Endothelial cell of umbilical vein (primary cell): Measurements from ENCODE around the gene ANKH. TPM values are rescaled to one million over a fixed set of nuclear protein-coding genes. Genes with fewer than 3 reads are reported as not detected.

Experiments
- BruUV-seq: library from RNA; stranded (reverse); fragments of 400-500 nt; replicated peaks from 2 replicates; lab custom pipeline; 2021; lab: Mats Ljungman, UMichigan
- CTCF ChIA-PET: fragments of 300-600, 350-600 bp; sonication (Branson Sonifier 250); formaldehyde crosslinking; loops from one replicate; lab custom pipeline; 2021; ENCODE audit warnings: antibody characterized with exemption, inconsistent platforms; lab: Charles Lee
- POLR2A ChIA-PET: fragments of 300-600, 350-600 bp; sonication (Branson Sonifier 250); formaldehyde crosslinking; loops from one replicate; lab custom pipeline; 2021; ENCODE audit warnings: antibody characterized with exemption, inconsistent platforms; lab: Charles Lee
- DNase-seq: peaks from one replicate; pipeline ENCODE4 v3.0.0-alpha.2; 2011; ENCODE audit warnings: low read depth, low spot score
- FAIRE-seq: peaks from 2 replicates; lab custom pipeline; 2011; peaks lifted over from hg19 to GRCh38; lab: Jason Lieb, UNC
- H2AFZ ChIP-seq: 2 replicates; pipeline ENCODE4 v1.6.0; 2012; ENCODE audit warnings: low read depth, low read length, control low read depth, inconsistent platforms
- H3K27ac ChIP-seq: 2 replicates; pipeline ENCODE4 v1.5.1; 2011; ENCODE audit warnings: low read depth, mild to moderate bottlenecking, control low read depth, low read length, moderate library complexity; ENCODE audit not compliant: insufficient read depth
- H3K27me3 ChIP-seq, 2 experiments: 2 replicates each; pipeline versions ENCODE4 v1.6.0 to v1.6.1; 2011; ENCODE audit warnings: low read length in 2 of 2, mixed read lengths in 1 of 2; ENCODE audit not compliant: control insufficient read depth in 2 of 2, insufficient read depth in 2 of 2
- H3K36me3 ChIP-seq, 2 experiments: 2 replicates in 1 of 2; 3 replicates in 1 of 2; pipeline ENCODE4 v1.5.1; 2011; ENCODE audit warnings: low read length in 2 of 2, mild to moderate bottlenecking in 1 of 2, moderate library complexity in 1 of 2; ENCODE audit not compliant: control insufficient read depth in 2 of 2, insufficient read depth in 2 of 2; ENCODE audit errors: extremely low read depth in 1 of 2
- H3K4me1 ChIP-seq: 3 replicates; pipeline ENCODE4 v1.5.1; 2011; ENCODE audit warnings: mild to moderate bottlenecking, low read length; ENCODE audit not compliant: control insufficient read depth, insufficient read depth; ENCODE audit errors: extremely low read depth
- H3K4me2 ChIP-seq: 2 replicates; pipeline ENCODE4 v1.6.1; 2011; ENCODE audit warnings: low read length, control low read depth, mixed read lengths; ENCODE audit not compliant: insufficient read depth
- H3K4me3 ChIP-seq, 3 experiments: fragments of 200-600 bp in 1 of 3; sonication (generic), shearing (Covaris generic) in 1 of 3; replicated peaks in 1 of 3; 2 replicates each; pipeline ENCODE4 v1.5.1; 2011 to 2016; ENCODE audit warnings: control low read depth in 3 of 3, low read length in 3 of 3, mild to moderate bottlenecking in 2 of 3, inconsistent platforms in 1 of 3, low read depth in 1 of 3, moderate library complexity in 1 of 3; ENCODE audit not compliant: insufficient read depth in 1 of 3
- H3K79me2 ChIP-seq: 2 replicates; pipeline ENCODE4 v1.6.0; 2012; ENCODE audit warnings: low read length, inconsistent platforms; ENCODE audit not compliant: control insufficient read depth, insufficient read depth
- H3K9ac ChIP-seq: replicated peaks from 2 replicates; pipeline ENCODE3; 2011; ENCODE audit warnings: low read length, control low read depth; ENCODE audit not compliant: insufficient read depth; ENCODE audit errors: extremely low read depth
- H3K9me1 ChIP-seq: replicated peaks from 3 replicates; pipeline ENCODE4 v1.6.0; 2011; ENCODE audit warnings: mild to moderate bottlenecking, low read length; ENCODE audit not compliant: control insufficient read depth, insufficient read depth; ENCODE audit errors: extremely low read depth
- H3K9me3 ChIP-seq: replicated peaks from 2 replicates; pipeline ENCODE4 v1.5.1; 2012; ENCODE audit warnings: low read length, inconsistent platforms; ENCODE audit not compliant: control insufficient read depth, insufficient read depth
- H4K20me1 ChIP-seq: replicated peaks from 2 replicates; pipeline ENCODE3; 2011; ENCODE audit warnings: mild to moderate bottlenecking, low read length; ENCODE audit not compliant: control insufficient read depth, insufficient read depth; ENCODE audit errors: extremely low read depth
- EZH2 ChIP-seq: IDR thresholded peaks from 2 replicates; pipeline ENCODE4 v1.6.1; 2012; ENCODE audit warnings: borderline replicate concordance, low read depth, mild to moderate bottlenecking, moderate library complexity, low read length, inconsistent platforms; ENCODE audit not compliant: severe bottlenecking
- FOS ChIP-seq: IDR thresholded peaks from 2 replicates; pipeline ENCODE4 v1.6.1; 2011; ENCODE audit warnings: mild to moderate bottlenecking, low read length, moderate library complexity, borderline replicate concordance; ENCODE audit not compliant: insufficient read depth
- GATA2 ChIP-seq: IDR thresholded peaks from 2 replicates; pipeline ENCODE4 v1.7.0; 2011; ENCODE audit warnings: low read depth, mild to moderate bottlenecking, moderate library complexity, mixed read lengths, low read length; ENCODE audit not compliant: insufficient read length, insufficient read depth
- POLR2A ChIP-seq: IDR thresholded peaks from 2 replicates; pipeline ENCODE4 v1.6.1; 2012; ENCODE audit warnings: low read depth, mild to moderate bottlenecking, control low read depth, low read length
- POLR2AphosphoS5 ChIP-seq: IDR thresholded peaks from 2 replicates; pipeline ENCODE4 v1.6.1; 2012; ENCODE audit warnings: low read depth, mild to moderate bottlenecking, control low read depth, low read length, moderate library complexity; ENCODE audit not compliant: insufficient read depth
- dilution Hi-C: fragments of 300-500 bp; cut with MboI; formaldehyde crosslinking; loops from one replicate; pipeline ENCODE4 v1.15.0; 2019; ENCODE audit warnings: low sequenced_read_pairs; ENCODE audit not compliant: extremely low pct_ligation_motif_present
- intact Hi-C: fragments of 100-400 bp; cut with micrococcal nuclease; formaldehyde crosslinking; loops from one replicate; pipeline ENCODE4 v1.10.0; 2022
- polyA plus RNA-seq, 4 experiments: library from polyadenylated mRNA; depleted of rRNA in 3 of 4; stranded (reverse) in 3 of 4; unstranded in 1 of 4; fragments of >200 nt; gene quantifications; 2 replicates each; pipeline versions ENCODE4 v1.2.1 to v1.2.3, GENCODE V29; 2011 to 2012; ENCODE audit warnings: missing spikeins in 1 of 4
- total RNA-seq: library from RNA; stranded (reverse); gene quantifications from 2 replicates; pipeline ENCODE4 v1.2.3, GENCODE V29; 2021
- TF ChIP-seq, protein P1 (sequence below), 2 donors: IDR thresholded peaks; 1 replicate in 1 of 2; 2 replicates in 1 of 2; pipeline ENCODE4 v1.5.1; 2011; ENCODE audit warnings: low read length in 2 of 2, mild to moderate bottlenecking in 2 of 2, moderate library complexity in 2 of 2, control low read depth in 1 of 2, inconsistent platforms in 1 of 2, low read depth in 1 of 2; ENCODE audit not compliant: insufficient read depth in 1 of 2; ENCODE audit errors: extremely low read depth in 1 of 2
- TF ChIP-seq, protein P2 (sequence below): IDR thresholded peaks from 2 replicates; pipeline ENCODE4 v1.6.1; 2011; ENCODE audit not compliant: insufficient read depth, insufficient read length

Gene ANKH
- total and polyA plus RNA-seq, 2 donors (not counting 3 experiments of a cell fraction or from before 2014, with no cell fraction given), result 12.7 to 31.4 TPM

DNA sequence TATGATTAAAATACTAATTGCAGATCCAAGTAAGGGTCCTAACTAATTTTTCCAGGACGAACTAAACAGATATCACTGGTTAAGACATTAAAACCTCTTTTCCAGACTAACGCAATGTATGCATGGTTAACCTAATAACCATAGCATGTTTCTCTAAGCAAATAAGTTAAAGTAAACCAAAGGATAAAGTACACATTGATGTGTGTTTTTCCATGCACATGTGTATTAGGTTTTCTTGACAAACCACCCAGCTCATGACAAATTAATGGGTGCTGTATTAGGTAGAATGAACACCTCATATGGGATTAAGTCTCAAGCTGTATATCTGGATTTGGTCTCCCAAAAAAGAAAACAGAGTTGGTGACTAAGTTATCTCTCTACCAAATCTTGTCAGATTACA is 45.6 kb downstream of the ANKH start:
- Histone ChIP-seq H3K79me2 (no peaks in the 10 kb centered on the region), H3K27ac (no peak overlapping the region), H3K9me3 (no peaks in the 10 kb centered on the region), H3K9me1 (no peaks in the 10 kb centered on the region), H2AFZ (no peak overlapping the region), H4K20me1 (no peaks in the 10 kb centered on the region), H3K36me3 (no peaks in the 10 kb centered on the region), H3K9ac (no peak overlapping the region), H3K27me3 (no peaks in the 10 kb centered on the region), H3K4me3 (no peak overlapping the region), H3K4me1 (peaks cover 24% of the 10 kb centered on the region), H3K4me2 (no peak overlapping the region)
- intact Hi-C loops (no loop called here), dilution Hi-C loops (no loop called here)
- DNase-seq (no peak), FAIRE-seq (no peak)
- CTCF ChIA-PET, result no interaction called here
- POLR2A ChIA-PET, result no interaction called here
- no TSS peak for BruUV-seq
- TF ChIP-seq POLR2A, result no peak

DNA sequence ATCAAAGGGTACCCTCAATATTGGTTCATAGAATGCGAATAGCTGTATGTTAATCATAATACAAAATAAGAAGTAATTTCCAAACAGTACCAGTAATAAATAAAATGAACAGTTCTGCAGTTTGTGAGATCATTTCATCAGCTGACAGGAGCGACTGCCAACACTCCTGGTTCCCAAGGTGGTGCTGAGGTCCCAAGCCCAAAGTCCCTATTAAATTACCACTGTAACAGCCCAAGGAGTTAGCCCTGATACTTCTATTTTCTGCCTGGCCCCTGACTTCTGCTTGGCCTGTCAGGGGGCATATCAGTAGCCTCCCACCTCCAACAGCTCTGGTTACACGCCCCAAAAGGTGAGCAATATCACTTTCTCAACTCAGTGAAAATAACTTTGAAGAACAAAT is 47.1 kb downstream of the ANKH start:
- DNase-seq, result no peak
- no peaks in the 10 kb centered on the region for H3K9me1 ChIP-seq
- H3K4me1 ChIP-seq, result peaks cover 24% of the 10 kb centered on the region
- H3K79me2 ChIP-seq, result peaks cover 2% of the 10 kb centered on the region
- H3K4me3 ChIP-seq, result no peak overlapping the region
- no TSS peak for BruUV-seq
- no peak overlapping the region for H3K4me2 ChIP-seq
- no peaks in the 10 kb centered on the region for H3K27me3 ChIP-seq
- no peak overlapping the region for H3K27ac ChIP-seq
- POLR2A ChIA-PET, result no interaction called here
- no peak overlapping the region for H2AFZ ChIP-seq
- intact Hi-C loops, result loop anchor here (5.0 kb wide), 2 partner anchors 48 to 67 kb away; partner anchors contain the start of gene ANKH
- H3K9ac ChIP-seq, result no peak overlapping the region
- H3K9me3 ChIP-seq, result no peaks in the 10 kb centered on the region
- CTCF ChIA-PET, result interaction anchor here (1.2 to 1.4 kb wide), 2 partner anchors 14 to 15 kb away, joined by 3 to 5 read pairs; no protein-coding TSS in a partner anchor
- H3K36me3 ChIP-seq, result no peaks in the 10 kb centered on the region
- H4K20me1 ChIP-seq, result no peaks in the 10 kb centered on the region
- TF ChIP-seq, protein P1, sequence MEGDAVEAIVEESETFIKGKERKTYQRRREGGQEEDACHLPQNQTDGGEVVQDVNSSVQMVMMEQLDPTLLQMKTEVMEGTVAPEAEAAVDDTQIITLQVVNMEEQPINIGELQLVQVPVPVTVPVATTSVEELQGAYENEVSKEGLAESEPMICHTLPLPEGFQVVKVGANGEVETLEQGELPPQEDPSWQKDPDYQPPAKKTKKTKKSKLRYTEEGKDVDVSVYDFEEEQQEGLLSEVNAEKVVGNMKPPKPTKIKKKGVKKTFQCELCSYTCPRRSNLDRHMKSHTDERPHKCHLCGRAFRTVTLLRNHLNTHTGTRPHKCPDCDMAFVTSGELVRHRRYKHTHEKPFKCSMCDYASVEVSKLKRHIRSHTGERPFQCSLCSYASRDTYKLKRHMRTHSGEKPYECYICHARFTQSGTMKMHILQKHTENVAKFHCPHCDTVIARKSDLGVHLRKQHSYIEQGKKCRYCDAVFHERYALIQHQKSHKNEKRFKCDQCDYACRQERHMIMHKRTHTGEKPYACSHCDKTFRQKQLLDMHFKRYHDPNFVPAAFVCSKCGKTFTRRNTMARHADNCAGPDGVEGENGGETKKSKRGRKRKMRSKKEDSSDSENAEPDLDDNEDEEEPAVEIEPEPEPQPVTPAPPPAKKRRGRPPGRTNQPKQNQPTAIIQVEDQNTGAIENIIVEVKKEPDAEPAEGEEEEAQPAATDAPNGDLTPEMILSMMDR (IDR thresholded peaks at IDR 0.05; ENCODE audit: extremely low read depth in 1 of 2, insufficient read depth in 1 of 2, low read depth in 1 of 2, low read length in 2 of 2), result no peak
- TF ChIP-seq, protein P2, sequence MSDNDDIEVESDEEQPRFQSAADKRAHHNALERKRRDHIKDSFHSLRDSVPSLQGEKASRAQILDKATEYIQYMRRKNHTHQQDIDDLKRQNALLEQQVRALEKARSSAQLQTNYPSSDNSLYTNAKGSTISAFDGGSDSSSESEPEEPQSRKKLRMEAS, result no peak
- TF ChIP-seq POLR2A (no peak), POLR2AphosphoS5 (no peak), EZH2 (no peak), FOS (no peak), GATA2 (no peak)
- no peak for FAIRE-seq
- dilution Hi-C loops, result no loop called here
